ENCODE results near the gene PLXDC2. TPM values are rescaled to one million over a fixed set of nuclear protein-coding genes. Genes with fewer than 3 reads are reported as not detected.

The PLXDC2 gene
- total RNA-seq, 1 experiment from 2014 or later = 38.7 TPM

- Histone ChIP-seq H3K18ac (ENCODE audit: insufficient read length, low read depth, low read length) (no peak overlapping the region), H3K27ac (ENCODE audit: insufficient read length, low read depth, low read length) (no peak overlapping the region), H3K4ac (ENCODE audit: low read depth, low read length) (no peak overlapping the region), H2BK15ac (ENCODE audit: low read depth, low read length) (no peak overlapping the region), H4K8ac (replicated peaks; ENCODE audit: insufficient read length, low read depth, low read length) (no peak overlapping the region), H3K9me3 (ENCODE audit: control insufficient read depth, low read depth, low read length) (no peaks in the 10 kb centered on the region), H3K4me2 (ENCODE audit: insufficient read depth, insufficient read length, low read length) (no peak overlapping the region), H2AFZ (ENCODE audit: low read length) (no peak overlapping the region), H2AK5ac (ENCODE audit: insufficient read length, low read length) (no peak overlapping the region), H3K9ac (ENCODE audit: extremely low read depth, insufficient read length, low read length) (no peak overlapping the region), H3K4me1 (ENCODE audit: insufficient read depth, low read length) (peaks cover 12% of the 10 kb centered on the region; the same call in 1 of the 2 replicates), H3K79me2 (ENCODE audit: insufficient read depth, low read length) (peaks cover 13% of the 10 kb centered on the region; the same call in 1 of the 2 replicates), H3K23ac (ENCODE audit: insufficient read length, low read depth, low read length) (no peak overlapping the region), H2BK20ac (ENCODE audit: low read depth, low read length, poor library complexity, severe bottlenecking) (no peak overlapping the region), H4K91ac (ENCODE audit: insufficient read length, low read depth, low read length) (no peak overlapping the region), H3K56ac (ENCODE audit: insufficient read length, low read depth, low read length) (no peak overlapping the region), H2BK12ac (ENCODE audit: insufficient read length, low read depth, low read length) (no peak overlapping the region), H2BK120ac (ENCODE audit: low read depth, low read length, poor library complexity, severe bottlenecking) (no peak overlapping the region), H4K20me1 (ENCODE audit: control insufficient read depth, insufficient read depth, insufficient read length) (no peaks in the 10 kb centered on the region), H2BK5ac (ENCODE audit: insufficient read length, low read length) (no peak overlapping the region), H3K14ac (ENCODE audit: insufficient read depth, low read length) (no peak overlapping the region), H4K5ac (ENCODE audit: insufficient read length, low read depth, low read length) (no peak overlapping the region), H3T11ph (ENCODE audit: low read length) (no peak overlapping the region), H3K23me2 (ENCODE audit: insufficient read length, low read depth, low read length, poor library complexity, severe bottlenecking) (no peaks in the 10 kb centered on the region), H3K27me3 (ENCODE audit: insufficient read depth, low read length) (no peaks in the 10 kb centered on the region), H3K79me1 (ENCODE audit: insufficient read depth, low read depth, low read length, poor library complexity, severe bottlenecking) (peaks cover 6% of the 10 kb centered on the region)
- H3K9me3 Mint-ChIP-seq = no peaks in the 10 kb centered on the region; a peak in 1 of 5 replicates
- H3K27me3 Mint-ChIP-seq (ENCODE audit: low read depth) = no peaks in the 10 kb centered on the region
- H3K4me3 Mint-ChIP-seq = no peak overlapping the region
- peaks cover 0 to 4% (median 2%) of the 10 kb centered on the region in 3 experiments; a peak in 2 of 7 replicates for H3K36me3 Mint-ChIP-seq (ENCODE audit: insufficient read depth in 1 of 3, low read depth in 3 of 3)
- peaks cover 56 to 61% of the 10 kb centered on the region in 2 experiments for H3K4me1 Mint-ChIP-seq
- WGBS (ENCODE audit: extremely low coverage, insufficient read length, low lambda C conversion rate) = no CpG with 5 or more reads among the region's 4 CpGs
- TF ChIP-seq CTCF (conservative IDR thresholded peaks at IDR 0.05) = no peak
- H3K27ac Mint-ChIP-seq = peak overlapping the region in 1 of 3 experiments; percentile 10; a peak in 3 of 7 replicates
- no peak for DNase-seq
Measured at GRCh38 chr10:19839552-19839951, 23.3 kb downstream of the PLXDC2 start.

All from H9 (cell line).